ENCODE measurements around the gene CD8A. TPM values are rescaled to one million over a fixed set of nuclear protein-coding genes. Genes with fewer than 3 reads are reported as not detected.

The CD8A gene
- total RNA-seq = 0.07 TPM in 1 of 2 replicates, not detected in the other

GRCh38 chr2:86790676-86791572 lies at the start of gene CD8A:
CD8A (minus strand) TSS chr2:86790913; CDS start chr2:86790825, 88 bp downstream.

Other genes with a start within 250 kb of the CD8A start
- gene CHMP3, start 227.5 kb downstream of the CD8A start, total RNA-seq = 67.3 and 166 TPM in 2 replicates
- 22.5 and 26.7 TPM in 2 replicates for gene RNF103, start 167.0 kb downstream of the CD8A start, total RNA-seq
- gene RMND5A, start 70.6 kb downstream of the CD8A start, total RNA-seq = 53.7 and 70.4 TPM in 2 replicates
- gene CD8B, start 71.0 kb upstream of the CD8A start, total RNA-seq = not detected in 2 replicates
- gene RGPD1, start 151.2 kb upstream of the CD8A start, total RNA-seq = 1.5 and 1.7 TPM in 2 replicates
- gene PLGLB1, start 230.9 kb upstream of the CD8A start, total RNA-seq = 0.34 and 1.4 TPM in 2 replicates